GM08714 (cell line): Measurements from ENCODE around the gene LDAH.
A peak's percentile ranks its signal among the peaks of the same experiment; 100 is the strongest.

Source experiments
- H3K4me3 ChIP-seq: fragments of 200-500 bp; sonication (Bioruptor generic); 2 replicates; pipeline ENCODE4 v1.5.1; 2014; ENCODE audit warnings: mild to moderate bottlenecking, low read length, inconsistent platforms
- ZNF274 ChIP-seq: IDR thresholded peaks from 2 replicates; pipeline ENCODE4 v1.6.1; 2012; ENCODE audit warnings: mild to moderate bottlenecking, low read depth, low read length

The LDAH gene

GRCh38 chr2:20822535-20823490 is at the start of gene LDAH:
LDAH (minus strand) TSS chr2:20823101; CDS start chr2:20801463, 21,638 bp downstream.
- peak within 1 kb of the TSS; percentile 87 for H3K4me3 ChIP-seq
- TF ChIP-seq ZNF274 = no peak

DNA sequence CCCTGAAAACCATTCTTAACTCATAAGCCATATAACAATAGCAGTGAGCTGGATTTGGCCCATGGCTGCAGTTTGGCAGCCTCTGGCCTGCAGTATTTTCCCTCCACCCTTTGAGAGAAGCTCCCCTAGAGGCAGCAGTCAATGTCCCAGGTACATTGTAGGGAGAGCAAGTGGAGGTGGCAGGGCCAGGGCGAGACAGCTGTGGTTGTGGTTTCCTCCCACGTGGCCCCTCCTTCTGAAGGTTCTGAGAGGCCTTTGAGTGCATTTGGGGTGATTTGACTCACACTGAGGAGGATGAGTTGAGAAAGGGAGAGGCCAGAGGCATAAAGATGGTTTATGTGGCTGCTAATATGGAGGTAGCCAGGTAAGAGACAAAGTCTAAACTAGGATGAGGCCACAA is 45.5 kb upstream of the LDAH start:
- no peak overlapping the region for H3K4me3 ChIP-seq
- TF ChIP-seq ZNF274 = no peak

- no peak for TF ChIP-seq ZNF274
- H3K4me3 ChIP-seq = no peak overlapping the region
Observed at GRCh38 chr2:20862850-20863249, 39.9 kb upstream of the LDAH start.

- H3K4me3 ChIP-seq = no peak overlapping the region
- no peak for TF ChIP-seq ZNF274
Observed at GRCh38 chr2:20855456-20855855, 32.6 kb upstream of the LDAH start.

GRCh38 chr2:20852670-20853069 is 29.8 kb upstream of the LDAH start:
- no peak overlapping the region for H3K4me3 ChIP-seq
- no peak for TF ChIP-seq ZNF274

DNA sequence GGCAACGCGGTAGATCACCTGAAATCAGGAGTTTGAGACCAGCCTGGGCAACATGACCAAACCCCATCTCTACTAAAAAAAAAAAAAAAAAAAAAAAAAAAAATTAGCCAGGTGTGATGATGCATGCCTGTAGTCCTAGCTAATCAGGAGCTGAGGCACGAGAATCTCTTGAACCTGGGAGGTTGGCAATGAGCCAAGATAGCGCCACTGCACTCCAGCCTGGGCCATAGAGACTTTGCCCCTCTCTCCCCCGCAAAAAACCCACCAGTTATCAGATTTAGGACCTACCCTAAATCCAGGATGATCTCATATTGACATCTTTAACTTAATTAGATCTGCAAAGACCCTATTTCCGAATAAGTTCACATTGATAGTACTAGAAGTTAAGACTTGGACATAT is 29.2 kb upstream of the LDAH start:
- no peak for TF ChIP-seq ZNF274

DNA sequence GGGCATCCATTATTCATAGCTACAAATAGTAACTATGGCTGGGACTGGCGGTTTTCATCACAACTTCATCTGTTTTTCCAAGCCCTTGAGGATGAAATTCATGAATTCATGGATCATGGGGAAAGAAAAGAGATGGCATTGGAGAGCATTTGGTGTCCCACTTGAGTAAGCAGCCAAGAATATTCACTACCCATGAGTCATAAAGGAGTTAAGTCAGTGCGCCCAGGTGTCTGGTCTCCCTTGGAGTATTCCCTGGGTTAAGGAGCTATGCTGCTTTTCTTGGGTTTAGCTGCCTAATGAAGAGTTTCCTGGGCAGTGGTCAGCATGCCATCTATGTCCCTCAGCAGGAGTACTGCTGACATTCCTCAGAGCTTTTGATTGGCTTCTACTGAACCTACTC is 21.3 kb upstream of the LDAH start:
- no peak overlapping the region for H3K4me3 ChIP-seq
- TF ChIP-seq ZNF274 = no peak

More for the DNA sequence above, 29.2 kb upstream of the LDAH start:
- no peak overlapping the region for H3K4me3 ChIP-seq

DNA sequence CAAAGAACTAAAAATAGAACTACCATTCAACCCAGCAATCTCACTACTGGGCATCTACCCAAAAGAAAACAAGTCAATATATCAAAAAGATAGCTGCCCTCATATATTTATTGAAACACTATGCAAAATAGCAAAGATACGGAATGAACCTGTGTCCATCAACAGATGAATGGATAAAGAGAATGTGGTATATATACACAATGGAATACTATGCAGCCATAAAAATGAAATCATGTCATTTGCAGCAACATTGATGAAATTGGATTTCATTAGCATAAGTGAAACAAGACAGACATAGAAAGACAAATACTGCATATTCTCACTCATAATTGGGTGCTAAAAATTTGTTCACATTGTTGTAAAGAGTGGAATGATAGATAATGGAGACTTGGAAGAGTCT is 16.2 kb upstream of the LDAH start:
- H3K4me3 ChIP-seq = no peak overlapping the region
- TF ChIP-seq ZNF274 = no peak

GRCh38 chr2:20838016-20838415 is 15.1 kb upstream of the LDAH start:
- TF ChIP-seq ZNF274 = no peak
- H3K4me3 ChIP-seq = no peak overlapping the region

GRCh38 chr2:20836521-20836920 is 13.6 kb upstream of the LDAH start:
- TF ChIP-seq ZNF274 = no peak
- H3K4me3 ChIP-seq = no peak overlapping the region

DNA sequence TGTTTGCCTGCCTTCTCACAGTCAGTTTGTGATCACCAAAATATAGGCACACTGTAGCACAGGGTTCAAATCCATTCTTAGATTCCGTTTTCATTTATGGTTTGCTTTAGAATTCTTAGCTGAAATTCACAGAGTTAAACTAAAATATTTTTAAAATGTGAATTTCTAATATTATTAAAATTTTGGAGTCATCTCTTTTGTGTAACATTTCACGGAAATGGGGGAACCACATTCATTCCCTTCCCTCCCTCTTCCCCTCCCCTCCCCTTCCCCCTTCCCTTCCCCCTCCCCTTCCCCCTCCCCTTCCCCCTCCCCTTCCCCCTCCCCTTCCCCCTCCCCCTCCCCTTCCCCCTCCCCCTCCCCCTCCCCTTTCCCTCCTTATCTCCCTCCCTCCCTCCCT is 11.4 kb upstream of the LDAH start:
- TF ChIP-seq ZNF274 = no peak
- H3K4me3 ChIP-seq = no peak overlapping the region

GRCh38 chr2:20832606-20833005 is 9.7 kb upstream of the LDAH start:
- H3K4me3 ChIP-seq = no peak overlapping the region
- TF ChIP-seq ZNF274 = no peak

DNA sequence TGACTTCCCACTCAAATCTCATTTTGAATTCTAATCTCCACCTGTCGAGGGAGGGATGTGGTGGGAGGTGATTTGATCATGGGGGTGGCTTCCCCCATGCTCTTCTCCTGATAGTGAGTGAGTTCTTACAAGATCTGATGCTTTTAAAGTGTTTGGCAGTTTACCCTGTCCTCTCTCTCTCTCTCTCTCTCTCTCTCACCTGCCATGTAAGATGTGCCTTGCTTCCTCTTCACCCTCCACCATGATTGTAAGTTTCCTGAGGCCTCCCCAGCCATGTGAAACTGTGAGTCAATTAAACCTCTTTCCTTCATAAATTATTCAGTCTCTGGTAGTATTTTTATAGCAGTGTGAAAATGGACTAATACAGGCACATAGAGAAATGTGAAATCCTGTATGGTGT is 7.0 kb upstream of the LDAH start:
- no peak for TF ChIP-seq ZNF274

DNA sequence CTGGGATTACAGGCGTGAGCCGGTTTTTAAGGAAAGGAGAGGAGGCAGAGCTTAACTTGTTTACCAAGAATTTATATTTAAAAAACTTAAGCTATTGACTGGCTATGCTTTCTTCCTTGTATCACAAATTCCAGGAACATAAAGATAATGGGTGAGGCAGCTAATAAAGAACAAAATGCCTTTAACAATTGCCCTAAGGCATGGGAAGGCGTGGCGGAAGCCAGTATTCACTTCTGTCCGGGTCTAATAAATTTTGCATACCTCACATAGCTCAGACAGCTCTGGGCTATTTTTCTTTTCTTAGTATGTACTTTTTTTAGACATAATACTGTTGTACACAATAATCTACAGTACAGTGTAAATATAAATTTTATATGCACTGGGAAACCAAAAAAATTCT is 1.0 kb upstream of the LDAH start:
- H3K4me3 ChIP-seq = no peak overlapping the region
- TF ChIP-seq ZNF274 = no peak

More for the DNA sequence above, 7.0 kb upstream of the LDAH start:
- no peak overlapping the region for H3K4me3 ChIP-seq

- TF ChIP-seq ZNF274 = no peak
- H3K4me3 ChIP-seq = no peak overlapping the region
Observed at GRCh38 chr2:20818820-20819219, 4.1 kb downstream of the LDAH start.
